NCI-H2081 treated with DMSO at 0.1 percent for 48 hours (cell line): Measurements from ENCODE around the gene ZNF74.
"Not testable (repeated sequence)": the region's sequence is repeated elsewhere in the genome, so short reads cannot be mapped to it uniquely, and the experiment has no call there.

Experiments
- DNase-seq: peaks from one replicate; lab custom pipeline; 2025; lab: John Stamatoyannopoulos, UW

Gene ZNF74

GRCh38 chr22:20400606-20401375 lies 6.8 kb downstream of the ZNF74 start:
- no peak for DNase-seq

- DNase-seq = no peak
Measured at GRCh38 chr22:20401376-20402014, 7.5 kb downstream of the ZNF74 start.

- DNase-seq = no peak
Measured at GRCh38 chr22:20402960-20403778, 9.2 kb downstream of the ZNF74 start.

GRCh38 chr22:20403779-20404140 lies 9.8 kb downstream of the ZNF74 start:
- no peak for DNase-seq

GRCh38 chr22:20404881-20405280 lies 10.9 kb downstream of the ZNF74 start:
- no peak for DNase-seq

- DNase-seq = no peak
Measured at GRCh38 chr22:20405291-20405930, 11.5 kb downstream of the ZNF74 start.

DNA sequence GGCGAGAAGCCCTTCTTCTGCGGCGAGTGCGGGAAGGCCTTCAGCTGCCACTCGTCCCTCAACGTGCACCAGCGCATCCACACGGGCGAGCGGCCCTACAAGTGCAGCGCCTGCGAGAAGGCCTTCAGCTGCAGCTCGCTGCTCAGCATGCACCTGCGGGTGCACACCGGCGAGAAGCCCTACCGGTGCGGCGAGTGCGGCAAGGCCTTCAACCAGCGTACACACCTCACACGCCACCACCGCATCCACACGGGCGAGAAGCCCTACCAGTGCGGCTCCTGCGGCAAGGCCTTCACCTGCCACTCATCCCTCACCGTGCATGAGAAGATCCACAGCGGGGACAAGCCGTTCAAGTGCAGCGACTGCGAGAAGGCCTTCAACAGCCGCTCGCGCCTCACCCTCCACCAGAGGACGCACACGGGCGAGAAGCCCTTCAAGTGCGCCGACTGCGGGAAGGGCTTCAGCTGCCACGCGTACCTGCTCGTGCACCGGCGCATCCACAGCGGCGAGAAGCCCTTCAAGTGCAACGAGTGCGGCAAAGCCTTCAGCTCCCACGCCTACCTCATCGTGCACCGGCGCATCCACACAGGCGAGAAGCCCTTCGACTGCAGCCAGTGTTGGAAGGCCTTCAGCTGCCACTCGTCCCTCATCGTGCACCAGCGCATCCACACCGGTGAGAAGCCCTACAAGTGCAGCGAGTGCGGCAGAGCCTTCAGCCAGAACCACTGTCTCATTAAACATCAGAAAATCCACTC lies 12.2 kb downstream of the ZNF74 start:
- DNase-seq = no peak

DNA sequence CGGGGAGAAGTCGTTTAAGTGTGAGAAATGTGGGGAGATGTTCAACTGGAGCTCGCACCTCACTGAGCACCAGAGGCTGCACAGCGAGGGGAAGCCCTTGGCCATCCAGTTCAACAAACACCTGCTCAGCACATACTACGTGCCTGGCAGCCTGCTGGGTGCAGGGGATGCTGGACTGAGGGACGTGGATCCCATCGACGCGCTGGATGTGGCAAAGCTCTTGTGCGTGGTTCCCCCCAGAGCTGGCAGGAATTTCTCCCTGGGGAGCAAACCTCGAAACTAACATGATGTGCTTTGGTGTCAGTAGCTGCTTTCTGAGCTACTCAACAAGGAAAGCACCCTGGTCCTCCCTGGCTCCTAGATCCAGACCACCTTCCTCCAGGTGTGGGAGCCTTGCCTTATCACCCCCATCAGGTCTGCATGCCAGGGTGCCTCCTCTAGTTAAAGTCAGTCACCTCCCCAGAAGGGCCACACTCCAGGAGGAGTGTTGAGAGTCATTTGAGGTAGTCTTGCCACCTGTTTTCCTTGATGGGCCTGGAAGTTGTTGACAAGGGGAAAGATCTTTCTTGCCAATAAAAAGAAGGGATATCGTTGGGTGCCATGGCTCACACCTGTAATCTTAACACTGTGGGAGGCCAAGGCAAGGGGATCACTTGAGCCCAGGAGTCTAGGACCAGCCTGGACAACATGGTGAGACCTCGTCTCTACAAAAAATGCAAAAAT lies 12.9 kb downstream of the ZNF74 start:
- no peak for DNase-seq

- no peak for DNase-seq
Measured at GRCh38 chr22:20407829-20408228, 13.9 kb downstream of the ZNF74 start.

DNA sequence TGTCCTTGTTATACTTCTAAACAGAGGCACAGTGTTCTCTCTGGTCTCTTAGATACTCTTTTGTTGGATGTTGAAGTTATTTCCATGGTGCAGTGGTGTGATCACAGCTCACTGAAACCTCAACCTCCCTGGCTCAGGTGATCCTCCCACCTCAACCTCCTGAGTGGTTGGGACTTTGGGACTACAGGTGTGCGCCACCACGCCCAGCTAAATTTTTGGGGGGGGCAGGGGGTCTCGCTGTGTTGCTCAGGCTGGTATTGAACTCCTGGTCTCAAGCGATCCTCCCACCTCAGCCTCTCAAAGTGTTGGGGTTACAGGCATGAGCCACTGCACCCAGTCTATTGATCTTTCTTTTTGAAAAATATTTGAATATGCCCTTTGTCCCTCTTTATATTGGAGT lies 14.9 kb downstream of the ZNF74 start:
- DNase-seq = no peak

- DNase-seq = not testable (repeated sequence)
Measured at GRCh38 chr22:20409385-20409784, 15.4 kb downstream of the ZNF74 start.

- DNase-seq = no peak
Measured at GRCh38 chr22:20412474-20413216, 18.7 kb downstream of the ZNF74 start.

DNA sequence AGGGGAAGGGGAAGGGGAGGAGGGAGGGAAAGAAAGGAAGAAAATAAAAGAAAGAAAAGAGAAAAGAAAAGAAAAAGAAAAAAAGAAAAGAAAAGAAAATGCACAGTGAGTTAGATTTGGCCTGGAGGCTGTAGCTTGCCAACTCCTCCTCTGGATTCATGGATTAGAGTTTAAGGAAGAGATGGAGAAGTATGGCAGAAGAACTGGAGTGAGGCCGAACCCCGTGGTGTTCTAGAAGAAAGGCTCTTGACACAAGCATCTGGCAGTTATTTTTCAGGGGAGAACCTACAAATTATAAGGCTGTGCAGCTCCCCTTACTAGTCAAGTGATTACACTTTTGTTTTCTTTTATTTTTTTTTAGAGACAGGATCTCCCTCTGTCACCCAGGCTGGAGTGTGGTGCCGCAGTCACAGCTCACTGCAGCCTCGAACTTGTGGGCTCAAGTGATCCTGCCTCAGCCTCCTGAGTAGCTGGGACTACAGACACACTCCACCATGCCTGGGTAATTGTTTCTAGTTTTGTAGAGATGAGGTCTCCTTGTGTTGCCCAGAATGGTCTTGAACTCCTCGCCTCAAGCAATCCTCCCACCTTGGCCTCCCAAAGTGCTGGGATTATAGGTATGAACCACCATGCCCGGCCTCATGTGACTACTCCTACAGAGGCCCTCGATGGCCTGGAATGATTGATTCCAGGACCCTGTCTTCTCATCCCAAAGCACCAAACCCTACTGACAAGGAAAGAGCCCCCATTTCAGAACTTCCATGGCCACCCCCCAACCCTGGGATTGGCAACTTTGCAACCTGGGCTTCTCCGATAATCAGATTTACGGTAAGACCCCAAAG lies 19.5 kb downstream of the ZNF74 start:
- DNase-seq = no peak

DNA sequence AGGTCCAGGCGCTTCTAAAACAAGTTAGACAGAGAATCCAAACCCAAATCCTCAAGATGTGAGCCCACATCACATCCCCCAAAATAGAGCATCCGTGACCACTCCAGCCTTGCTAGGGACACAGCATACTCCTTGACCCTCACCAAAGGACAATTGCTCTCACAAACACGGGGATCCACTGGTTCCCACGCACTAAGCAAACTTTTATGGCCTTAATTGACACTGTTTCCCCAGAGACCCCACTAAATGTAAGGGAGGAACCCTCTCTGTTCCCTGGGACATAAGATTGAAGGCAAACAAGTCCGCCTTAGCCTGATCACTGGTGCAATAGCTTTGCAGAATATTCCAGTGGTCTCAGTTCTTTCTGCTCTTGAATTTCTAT lies 20.1 kb downstream of the ZNF74 start:
- DNase-seq = no peak

DNA sequence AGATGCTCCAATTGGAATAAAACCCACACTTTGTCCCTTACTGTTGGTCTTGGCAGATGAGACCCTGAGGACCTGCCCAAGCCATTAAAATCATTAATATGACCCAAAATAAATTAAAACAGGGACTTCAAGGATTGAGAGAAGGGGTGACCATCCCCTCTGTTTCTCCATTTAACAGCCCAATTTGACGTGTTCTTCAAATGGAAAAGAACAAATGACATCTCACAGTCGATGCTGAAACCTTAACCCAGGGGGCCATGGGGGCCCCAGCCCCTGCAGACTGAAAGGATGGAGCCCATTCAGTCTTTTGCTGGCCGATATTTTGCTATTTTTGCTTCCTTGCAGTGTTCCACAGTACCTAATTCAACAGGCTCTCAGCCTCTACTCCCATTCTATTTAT lies 20.5 kb downstream of the ZNF74 start:
- no peak for DNase-seq

DNA sequence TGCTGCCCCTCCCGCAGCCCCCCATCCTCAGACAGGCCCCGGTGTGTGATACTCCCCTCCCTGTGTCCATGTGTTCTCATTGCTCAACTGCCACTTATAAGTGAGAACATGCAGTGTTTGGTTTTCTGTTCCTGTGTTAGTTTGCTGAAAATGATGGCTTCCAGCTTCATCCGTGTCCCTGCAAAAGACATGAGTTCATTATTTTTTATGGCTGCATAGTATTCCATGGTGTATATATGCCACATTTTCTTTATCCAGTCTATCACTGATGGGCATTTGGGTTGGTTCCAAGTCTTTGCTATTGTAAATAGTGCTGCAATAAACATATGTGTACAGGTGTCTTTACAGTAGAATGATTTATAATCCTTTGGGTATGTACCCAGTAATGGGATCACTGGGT lies 21.3 kb downstream of the ZNF74 start:
- not testable (repeated sequence) for DNase-seq

GRCh38 chr22:20415699-20416098 lies 21.7 kb downstream of the ZNF74 start:
- not testable (repeated sequence) for DNase-seq

DNA sequence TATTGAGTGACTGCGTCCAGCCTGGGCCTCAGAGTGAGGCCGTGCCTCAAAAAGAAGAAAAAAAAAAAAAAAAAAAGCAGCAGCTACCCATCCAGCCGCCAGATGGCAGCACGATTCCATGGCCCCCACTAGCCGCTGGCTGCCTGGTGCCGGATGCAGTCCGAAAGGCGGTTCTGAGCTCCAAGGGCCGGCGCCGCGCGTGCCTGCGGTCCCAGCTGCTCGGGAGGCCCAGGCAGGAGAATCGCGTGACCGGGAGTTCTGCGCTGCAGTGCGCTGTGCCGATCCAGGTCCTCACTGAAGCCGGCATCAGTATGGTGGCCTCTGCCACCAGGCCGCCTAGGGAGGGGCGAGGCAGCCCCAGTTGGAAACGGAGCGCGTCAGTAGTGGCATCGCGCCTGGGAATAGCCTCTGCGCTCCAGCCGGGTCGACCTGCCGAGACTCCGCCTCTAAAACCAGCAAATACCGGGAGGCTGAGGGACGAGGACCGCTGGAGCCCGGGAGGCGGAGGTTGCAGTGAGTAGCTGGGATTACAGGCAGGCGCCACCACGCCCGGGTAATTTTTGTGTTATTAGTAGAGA lies 24.3 kb downstream of the ZNF74 start:
- no peak for DNase-seq

DNA sequence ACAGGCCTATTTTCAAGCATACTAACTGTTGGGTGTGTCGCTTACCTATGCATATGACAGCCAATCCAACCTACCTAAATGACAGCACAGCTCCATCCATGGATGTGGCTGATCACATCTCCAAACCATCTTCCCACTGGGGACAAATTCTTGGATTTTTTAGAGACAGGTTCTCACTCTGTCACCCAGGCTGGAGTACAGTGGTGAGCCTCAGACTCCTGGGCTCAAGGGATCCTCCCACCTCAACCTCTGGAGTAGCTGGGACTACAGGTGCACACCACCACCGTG lies 25.7 kb downstream of the ZNF74 start:
- no peak for DNase-seq
